Activated CD4-positive, alpha-beta T cell treated with anti-CD3 and anti-CD28 coated beads, Interleukin-2, amount 50 U/mL, for 48 hours (primary cell): ENCODE data around the gene FMO5.
"Not testable (repeated sequence)": the region's sequence is repeated elsewhere in the genome, so short reads cannot be mapped to it uniquely, and the experiment has no call there.

Source experiments
- DNase-seq, 2 experiments: peaks; one replicate each; pipeline ENCODE4 v3.0.0-alpha.2; 2020

The FMO5 gene

DNA sequence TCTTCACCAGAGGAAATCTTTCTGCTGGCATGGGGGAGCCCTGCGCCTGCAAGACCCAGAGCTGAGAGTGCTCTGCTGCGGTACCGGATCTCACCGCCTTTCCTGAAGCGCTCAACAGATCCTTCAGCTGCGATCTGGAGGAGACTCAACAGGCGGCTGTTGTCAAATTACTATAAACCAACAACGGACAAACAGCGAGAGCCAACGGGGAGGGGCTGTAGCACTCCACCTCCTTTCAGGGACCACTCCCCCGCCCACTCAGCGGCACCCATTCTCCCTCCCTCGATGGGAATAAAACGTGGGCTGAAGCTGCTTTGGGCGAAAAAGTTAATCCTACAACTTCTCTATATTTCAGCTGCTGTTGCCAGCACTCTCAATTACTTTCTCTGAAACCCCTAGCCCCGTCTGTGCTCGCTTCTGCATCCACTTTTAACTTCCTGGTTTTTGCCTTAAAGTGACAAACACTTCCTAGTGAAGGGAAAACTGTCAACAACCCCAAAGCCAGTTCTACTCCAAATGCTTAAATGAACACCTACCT lies at the start of gene FMO5:
Gene FMO5 (minus strand): TSS at position 147 of the 538 bp plus-strand sequence. CDS start 310 bp downstream, outside the sequence.
- DNase-seq = peak; percentile 49 to 58

DNA sequence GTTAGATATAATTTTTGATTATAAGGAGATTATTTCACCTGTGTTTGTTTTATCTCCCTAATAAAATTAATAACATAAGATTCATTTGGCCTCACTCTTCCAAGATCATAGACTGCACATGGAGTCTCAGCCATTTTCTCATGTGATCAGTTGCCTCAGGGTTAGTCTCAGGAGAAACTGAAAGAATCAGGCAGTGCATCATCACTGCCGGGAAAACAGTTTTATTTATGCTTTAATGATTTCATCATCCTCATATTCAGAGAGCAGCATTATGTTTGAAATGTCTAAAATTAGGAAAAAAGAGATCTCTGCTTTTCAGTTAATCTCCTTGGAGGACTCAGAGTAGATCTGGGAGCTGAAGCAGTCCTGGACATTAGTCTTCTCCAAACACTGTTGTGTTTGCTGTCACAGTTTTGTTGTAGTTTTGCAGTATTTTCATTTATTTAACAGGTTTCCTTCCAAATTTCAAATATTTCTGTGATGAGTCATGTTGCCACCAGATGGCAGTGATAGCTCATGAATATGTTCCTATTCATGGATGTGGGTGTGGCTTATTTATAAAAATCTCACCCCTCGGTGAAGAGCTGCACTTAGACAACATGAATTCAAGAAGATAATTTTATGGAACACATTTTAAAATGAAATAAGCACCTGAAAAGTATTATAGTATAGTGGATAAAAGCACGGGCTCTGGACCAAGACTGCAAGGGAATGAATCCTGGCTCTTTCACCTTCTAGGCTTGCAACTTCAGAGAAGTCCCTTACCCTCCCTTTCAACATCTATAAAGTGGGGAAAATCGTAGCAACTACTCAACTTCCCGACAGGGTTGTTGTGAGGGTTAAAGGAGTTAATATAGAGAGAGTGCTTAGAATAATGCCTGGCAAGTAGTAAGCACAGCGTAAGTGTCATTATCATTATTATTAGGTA lies 48.5 kb upstream of the FMO5 start:
- no peak for DNase-seq

DNA sequence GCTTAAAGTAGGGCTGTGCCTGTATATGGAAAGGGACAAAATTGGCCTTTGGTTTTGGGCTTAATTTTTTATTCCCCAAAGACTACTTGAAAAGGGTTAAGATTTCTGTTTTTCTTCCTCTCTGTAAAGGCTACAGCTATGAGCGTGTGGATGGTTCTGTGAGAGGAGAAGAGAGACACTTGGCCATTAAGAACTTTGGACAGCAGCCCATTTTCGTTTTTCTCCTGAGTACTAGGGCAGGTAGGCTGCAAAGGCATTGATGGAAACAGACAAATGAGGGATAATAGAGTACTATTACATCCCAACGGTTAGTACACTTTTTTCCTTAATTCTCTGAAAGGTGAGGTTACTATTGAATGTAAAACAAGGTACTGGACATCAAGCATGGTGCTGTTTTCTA lies 46.9 kb upstream of the FMO5 start:
- no peak for DNase-seq

DNA sequence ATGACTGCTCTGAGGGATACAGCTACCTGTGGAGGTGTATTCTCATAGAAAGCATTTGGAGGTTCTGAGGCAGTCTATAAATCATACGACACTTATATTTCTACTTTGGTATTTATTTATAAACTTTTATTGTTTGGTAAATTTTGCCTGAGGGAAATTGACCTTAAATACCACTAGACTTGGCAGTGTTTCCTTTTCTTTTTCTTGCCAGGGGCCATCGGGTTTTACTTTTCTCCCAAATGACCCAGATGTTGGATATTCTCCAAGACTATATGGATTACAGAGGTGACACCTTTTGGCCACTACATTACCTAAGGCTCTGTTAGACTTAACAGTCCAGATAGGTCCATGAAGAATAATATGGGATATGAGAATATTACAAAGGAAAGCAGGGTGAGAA lies 45.6 kb upstream of the FMO5 start:
- DNase-seq = no peak

DNA sequence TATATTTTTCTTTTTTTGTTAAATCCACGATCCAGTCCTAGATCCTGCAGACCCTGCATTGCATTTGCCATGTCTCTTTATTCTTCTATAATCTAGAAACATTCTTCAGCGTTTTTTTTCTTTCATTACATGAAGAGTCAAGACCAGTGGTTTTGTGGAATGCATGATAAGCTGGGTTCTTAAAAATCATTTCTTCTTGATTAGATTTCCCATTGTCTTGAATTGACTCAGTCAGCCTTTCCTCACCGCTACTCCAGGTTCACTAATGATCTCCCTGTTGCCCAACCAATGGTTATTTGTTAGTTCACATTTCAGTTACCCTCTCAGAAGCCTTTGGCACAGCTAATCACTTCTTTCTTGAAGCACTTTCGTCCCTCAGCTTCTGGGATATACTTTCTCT lies 42.6 kb upstream of the FMO5 start:
- DNase-seq = no peak

DNA sequence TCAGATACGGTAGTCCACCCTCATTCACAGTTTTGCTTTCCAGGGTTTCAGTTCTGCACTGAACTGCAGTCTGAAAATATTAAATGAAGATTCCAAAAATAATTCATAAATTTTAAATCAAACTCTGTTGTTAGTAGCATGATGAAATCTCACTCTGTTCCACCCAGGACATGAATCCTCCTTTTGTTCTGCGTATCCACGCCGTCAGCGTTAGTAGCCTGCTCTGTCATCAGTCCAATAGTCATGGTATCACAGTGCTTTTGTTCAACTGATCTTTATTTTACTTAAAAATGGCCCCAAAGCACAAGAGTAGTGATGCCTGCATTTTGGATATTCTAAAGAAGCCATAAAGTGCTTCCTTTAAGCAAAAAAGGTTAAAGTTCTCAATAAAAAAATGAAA lies 41.2 kb upstream of the FMO5 start:
- no peak for DNase-seq

- DNase-seq = no peak
Measured at GRCh38 chr1:147264158-147264768, 39.1 kb upstream of the FMO5 start.

DNA sequence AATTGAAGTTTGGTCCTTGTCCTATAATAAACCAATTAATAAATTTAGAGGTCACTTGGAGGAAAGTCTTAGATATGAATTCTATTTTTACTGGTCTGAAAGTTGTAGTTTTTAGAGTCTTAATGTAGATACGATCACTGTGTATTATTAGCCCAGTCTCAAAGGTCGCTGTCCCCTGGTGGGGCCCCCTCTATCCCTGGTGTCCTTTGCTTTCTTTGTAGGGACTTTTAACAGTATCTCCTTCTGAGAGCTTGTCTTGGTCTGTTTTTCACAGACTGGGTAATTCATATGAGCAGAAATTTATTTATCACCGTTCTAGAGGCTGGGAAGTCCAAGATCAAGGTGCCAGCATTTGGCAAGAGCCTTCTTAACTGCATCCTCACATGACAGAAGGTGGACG lies 35.8 kb upstream of the FMO5 start:
- DNase-seq = no peak

DNA sequence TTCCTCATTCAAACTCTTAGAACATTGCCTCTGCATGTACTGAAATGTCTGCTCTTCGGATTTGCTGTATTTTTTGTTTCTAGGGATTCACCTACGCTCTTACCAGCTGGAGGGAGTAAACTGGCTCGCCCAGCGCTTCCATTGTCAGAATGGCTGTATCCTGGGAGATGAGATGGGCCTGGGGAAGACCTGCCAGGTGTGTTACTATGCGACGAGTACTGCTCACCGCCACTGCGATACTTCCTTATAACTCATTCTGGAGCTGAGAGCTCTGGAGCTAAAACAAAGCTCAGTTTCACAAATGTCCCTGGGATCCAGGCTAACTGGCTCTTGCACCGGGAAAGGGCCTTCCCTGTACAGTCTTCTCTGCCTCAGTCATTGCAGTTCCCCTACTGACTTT lies 27.4 kb upstream of the FMO5 start:
- no peak for DNase-seq

DNA sequence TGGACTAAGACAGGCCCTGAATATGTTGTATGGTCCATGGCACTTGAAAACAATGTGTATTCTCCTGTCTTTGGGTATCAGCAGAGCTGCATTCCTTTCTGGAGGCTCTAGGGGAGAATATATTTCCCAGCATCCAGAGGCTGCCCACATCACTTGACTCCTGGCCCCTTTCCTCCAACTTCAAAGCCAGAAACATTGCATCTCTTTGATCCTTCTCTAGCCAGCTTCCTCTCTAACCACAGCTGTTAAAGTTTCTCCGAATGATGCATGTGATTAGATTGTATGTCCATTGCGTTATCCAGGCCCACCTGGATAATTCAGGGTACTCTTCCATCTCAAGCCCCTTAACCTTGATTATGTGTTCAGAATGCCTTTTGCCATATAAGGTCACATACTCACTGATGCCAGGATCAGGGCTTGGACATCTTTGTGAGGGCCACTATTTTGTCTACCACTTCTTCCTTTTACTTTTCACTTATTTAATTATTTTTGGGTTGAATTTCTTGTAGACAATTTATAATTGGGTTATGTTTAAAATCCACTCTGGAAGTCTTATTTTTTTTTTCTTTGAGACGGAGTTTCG lies 22.6 kb upstream of the FMO5 start:
- no peak for DNase-seq

GRCh38 chr1:147246910-147247655 lies 21.9 kb upstream of the FMO5 start:
- DNase-seq = no peak

DNA sequence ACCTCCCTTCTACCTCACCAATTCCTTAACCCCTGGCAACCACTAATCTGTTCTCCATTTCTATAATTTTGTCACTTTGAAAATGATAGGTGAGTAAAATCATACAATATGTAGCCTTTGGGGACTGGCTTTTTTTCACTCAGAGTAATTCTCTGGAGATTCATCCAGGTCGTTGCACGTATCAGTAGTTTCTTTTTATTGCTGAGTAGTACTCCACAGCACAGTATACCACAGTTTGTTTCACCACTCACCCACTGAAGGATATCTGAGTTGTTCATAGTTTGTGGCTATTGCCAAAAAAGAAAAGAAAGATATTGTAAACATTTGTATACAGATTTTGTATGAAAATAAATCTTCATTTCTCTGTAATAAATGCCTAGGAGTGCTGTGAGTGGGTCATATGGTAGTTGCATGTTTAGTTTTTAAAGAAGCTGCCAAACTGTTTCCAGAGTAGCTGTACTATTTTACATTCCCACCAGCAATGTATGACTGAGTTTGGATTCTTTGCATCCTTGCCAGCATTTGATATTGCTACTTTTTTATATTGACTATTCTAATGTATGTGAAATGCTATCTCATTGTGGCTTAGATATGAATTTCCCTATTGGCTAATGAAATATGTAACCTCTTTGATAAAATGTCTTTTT lies 21.0 kb upstream of the FMO5 start:
- DNase-seq = no peak

DNA sequence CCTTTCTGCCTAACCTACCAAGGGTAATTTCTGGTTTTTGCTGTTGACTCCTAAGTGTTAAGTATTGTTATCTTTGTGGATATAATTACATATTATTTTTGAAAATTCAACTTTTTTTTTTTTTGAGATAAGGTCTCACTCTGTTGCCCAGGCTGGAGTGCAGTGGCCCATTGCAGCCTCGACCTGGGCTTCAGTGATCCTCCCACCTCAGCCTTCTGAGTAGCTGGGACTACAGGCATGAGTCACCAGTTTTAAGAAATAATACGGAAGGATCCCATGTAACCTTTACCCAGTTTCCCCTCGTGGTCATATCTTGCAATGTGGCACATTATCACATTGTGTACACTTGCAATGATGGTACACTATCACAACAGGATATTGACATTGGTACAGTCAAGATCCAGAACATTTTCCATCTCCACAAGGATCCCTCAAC lies 20.5 kb upstream of the FMO5 start:
- no peak for DNase-seq

DNA sequence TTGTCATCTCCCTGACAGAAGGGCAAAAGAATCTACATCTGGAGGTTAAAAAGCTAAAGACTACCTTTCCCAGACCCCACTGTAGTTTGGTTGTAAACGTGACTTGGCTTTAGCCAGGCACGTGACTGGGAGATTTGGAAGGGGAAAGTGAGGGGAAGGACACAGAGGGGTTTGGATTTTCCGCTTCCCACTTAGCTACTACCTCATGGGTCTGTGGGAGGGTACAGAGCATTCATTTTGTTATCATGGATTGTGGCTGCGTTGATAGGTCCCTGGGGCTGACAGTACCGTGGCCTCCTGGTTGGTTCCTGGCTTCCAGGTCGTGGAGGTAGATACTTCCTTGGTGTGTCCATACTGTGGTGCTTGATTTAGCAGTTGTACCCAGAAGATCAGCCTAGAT lies 20.0 kb upstream of the FMO5 start:
- DNase-seq = no peak

- no peak for DNase-seq
Measured at GRCh38 chr1:147243841-147244240, 18.7 kb upstream of the FMO5 start.

DNA sequence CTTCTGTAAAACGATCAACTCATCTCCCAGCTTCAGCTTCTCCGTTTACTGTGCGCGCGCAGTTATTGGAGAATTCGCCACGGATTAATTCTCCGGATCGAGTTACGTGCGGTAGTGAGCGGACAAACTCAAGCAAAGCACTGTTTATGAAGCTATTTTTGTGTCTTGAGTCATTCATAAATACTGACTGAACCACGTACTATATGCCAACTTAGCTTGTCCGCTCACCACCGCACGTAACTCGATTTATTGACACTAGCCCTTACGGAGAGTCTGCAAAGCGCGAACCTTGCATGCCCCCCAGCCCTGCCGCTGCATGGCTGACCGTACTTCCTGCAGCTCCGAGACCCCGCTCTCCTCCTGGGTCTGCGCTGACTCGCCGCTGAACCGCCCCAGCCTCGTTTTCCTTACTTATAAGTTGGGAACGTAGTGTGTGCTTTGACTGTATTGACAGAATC lies 18.1 kb upstream of the FMO5 start:
- DNase-seq = peak; percentile 38 to 39

- peak; percentile 93 to 94 for DNase-seq
Measured at GRCh38 chr1:147242449-147243227, 17.5 kb upstream of the FMO5 start, which contains the start of gene CHD1L. Gene CHD1L (plus strand): TSS chr1:147242684. CDS start chr1:147242704, 20 bp downstream.

DNA sequence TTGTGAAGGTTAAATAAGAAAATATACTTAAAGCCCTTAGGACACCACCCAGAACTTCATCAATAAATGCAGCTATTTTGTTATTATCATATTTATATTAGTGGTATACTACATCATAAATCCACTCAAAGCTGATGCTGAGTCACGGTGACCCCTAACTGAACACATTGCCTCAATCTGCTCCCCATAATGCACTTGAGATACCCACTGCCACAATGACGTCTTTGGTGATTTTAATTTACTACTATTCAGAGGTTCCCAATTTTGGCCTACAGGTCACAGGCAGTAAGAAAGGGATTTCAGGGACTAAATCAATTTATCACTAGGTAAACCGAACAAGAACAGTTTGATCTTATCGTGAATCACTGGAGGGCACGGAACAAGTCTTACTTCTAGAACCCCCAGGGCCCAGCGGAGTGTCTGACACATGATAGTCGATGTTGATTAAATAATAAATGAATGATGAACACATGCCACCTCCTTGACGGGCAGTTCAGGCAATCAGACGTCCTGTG lies 16.9 kb upstream of the FMO5 start:
- DNase-seq = no peak

DNA sequence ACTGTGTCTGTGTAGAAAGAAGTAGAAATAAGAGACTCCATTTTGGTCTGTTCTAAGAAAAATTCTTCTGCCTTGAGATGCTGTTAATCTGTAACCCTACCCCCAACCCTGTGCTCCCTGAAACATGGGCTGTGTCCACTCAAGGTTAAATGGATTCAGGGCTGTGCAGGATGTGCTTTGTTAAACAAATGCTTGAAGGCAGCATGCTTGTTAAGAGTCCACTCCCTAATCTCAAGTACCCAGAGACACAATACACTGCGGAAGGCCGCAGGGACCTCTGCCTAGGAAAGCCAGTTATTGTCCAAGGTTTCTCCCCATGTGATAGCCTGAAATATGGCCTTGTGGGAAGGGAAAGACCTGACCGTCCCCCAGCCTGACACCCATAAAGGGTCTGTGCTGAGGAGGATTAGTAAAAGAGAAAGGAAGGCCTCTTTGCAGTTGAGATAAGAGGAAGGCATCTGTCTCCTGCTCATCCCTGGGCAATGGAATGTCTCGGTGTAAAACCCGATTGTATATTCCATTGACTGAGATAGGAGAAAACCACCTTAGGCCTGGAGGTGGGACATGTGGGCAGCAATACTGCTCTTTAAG lies 15.1 kb upstream of the FMO5 start:
- DNase-seq = not testable (repeated sequence)
